ENCODE results near the gene PHF10.
A peak's percentile ranks its signal among the peaks of the same experiment; 100 is the strongest.

The PHF10 gene

DNA sequence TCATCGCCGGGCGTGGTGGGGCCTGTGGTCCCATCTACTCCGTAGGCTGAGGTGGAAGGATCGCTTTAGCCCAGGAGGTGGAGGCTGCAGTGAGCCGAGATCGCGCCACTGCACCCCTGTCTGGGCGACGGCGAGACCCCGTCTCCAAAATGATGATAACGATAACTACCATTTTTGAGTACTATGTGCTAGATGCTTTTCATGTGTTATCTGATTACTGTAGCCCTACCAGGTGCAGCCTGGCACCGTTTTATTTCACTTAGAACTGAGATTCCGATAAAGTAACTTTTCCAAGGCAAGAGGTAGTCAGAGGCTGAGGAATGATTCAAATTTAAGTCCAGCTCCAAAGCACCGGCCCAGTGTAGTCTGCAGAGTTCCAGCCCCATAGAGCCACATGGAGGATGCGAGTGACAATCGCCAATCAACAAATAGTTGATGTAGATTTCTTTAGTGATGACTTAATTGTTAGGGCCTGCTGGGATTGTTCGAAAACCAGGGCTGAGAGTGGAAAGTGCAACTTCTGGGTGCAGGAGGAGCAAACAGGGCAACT is 27.8 kb upstream of the PHF10 start:
- TF ChIP-seq, protein P1, sequence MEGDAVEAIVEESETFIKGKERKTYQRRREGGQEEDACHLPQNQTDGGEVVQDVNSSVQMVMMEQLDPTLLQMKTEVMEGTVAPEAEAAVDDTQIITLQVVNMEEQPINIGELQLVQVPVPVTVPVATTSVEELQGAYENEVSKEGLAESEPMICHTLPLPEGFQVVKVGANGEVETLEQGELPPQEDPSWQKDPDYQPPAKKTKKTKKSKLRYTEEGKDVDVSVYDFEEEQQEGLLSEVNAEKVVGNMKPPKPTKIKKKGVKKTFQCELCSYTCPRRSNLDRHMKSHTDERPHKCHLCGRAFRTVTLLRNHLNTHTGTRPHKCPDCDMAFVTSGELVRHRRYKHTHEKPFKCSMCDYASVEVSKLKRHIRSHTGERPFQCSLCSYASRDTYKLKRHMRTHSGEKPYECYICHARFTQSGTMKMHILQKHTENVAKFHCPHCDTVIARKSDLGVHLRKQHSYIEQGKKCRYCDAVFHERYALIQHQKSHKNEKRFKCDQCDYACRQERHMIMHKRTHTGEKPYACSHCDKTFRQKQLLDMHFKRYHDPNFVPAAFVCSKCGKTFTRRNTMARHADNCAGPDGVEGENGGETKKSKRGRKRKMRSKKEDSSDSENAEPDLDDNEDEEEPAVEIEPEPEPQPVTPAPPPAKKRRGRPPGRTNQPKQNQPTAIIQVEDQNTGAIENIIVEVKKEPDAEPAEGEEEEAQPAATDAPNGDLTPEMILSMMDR (IDR thresholded peaks at IDR 0.05; ENCODE audit: low read depth, low read length, missing control alignments) = no peak
- peak overlapping the region; percentile 81 for H3K4me3 ChIP-seq (ENCODE audit: low read depth, low read length)

DNA sequence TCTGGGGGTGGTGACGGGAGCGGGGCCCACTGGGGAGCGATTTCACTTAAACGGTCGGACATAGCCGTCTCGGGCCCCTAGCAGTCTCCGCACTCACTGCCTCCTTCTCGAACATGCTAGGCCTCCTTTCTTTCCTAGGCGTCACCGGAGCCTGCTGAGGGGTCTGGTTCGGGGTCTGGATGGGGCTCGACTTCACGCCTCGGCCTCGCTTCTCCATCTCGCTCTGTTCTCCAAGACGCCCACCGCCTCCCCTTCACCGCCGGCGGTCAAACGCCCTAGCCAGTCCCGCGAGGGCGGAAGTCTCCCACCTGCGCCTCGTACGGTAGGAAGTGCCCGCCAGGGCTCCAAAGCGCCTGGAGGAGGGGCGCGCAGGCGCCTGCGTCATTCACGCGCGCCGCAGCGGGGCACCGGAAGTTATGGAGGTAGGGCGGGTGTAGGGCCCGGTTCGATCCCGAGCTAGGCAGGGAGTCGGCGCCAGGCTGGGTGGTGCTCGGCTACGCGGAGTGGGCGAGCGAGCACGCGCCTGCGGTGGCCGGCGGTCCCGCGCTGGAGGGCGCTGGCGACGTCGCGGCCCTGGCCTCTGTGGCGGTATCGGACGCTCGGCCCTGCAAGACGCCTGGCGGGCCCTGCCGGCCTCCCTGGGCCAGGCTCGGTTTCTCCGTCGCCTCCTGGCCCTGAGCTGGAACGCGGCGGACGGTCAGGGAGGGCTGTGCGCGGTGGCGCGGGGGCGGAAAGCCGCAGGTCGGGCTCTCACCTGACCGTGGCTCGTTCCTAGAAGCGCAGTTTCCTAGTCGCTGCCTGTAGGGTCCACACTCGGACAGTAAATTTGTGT is 27.2 kb upstream of the PHF10 start, which contains the start of the genes DYNLT2 and ERMARD:
TSS of gene DYNLT2 (minus strand) at position 331 of the 832 bp plus-strand sequence. CDS start at position 217, 114 bp downstream.
TSS of gene ERMARD (plus strand) at position 381 of the 832 bp plus-strand sequence. CDS start at position 417, 36 bp downstream.
- TF ChIP-seq, protein P1 (IDR thresholded peaks at IDR 0.05; ENCODE audit: low read depth, low read length, missing control alignments) = no peak
- H3K4me3 ChIP-seq (ENCODE audit: low read depth, low read length) = peak within 1 kb of the TSS; percentile 81
- in situ Hi-C loops (cut with HindIII; ENCODE audit: low sequenced_read_pairs) = no loop called here
- DNase-seq (ENCODE audit: low read depth) = peak; percentile 82

More for the DNA sequence above, 27.8 kb upstream of the PHF10 start:
- DNase-seq (ENCODE audit: low read depth) = no peak
- in situ Hi-C loops (cut with HindIII; ENCODE audit: low sequenced_read_pairs) = no loop called here

DNA sequence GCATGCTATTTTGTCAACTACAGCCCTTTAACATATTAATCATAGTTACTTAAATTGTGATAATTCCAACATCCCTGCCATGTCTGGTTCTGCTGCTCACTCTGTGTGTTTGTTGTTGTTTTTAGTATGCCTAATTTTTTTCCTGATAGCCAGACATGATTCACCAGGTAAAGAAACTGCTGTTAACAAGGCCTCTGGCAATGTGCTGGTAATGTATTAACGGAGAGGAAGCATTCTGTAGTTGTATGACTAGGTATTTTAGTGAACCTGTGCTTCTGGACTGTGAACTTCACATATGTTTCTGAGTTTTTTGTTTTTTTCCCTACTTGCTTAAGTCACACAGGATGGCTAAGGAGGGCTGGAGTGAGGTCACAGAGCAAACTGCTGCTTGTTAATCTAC is 22.3 kb upstream of the PHF10 start:
- no peak overlapping the region for H3K4me3 ChIP-seq (ENCODE audit: low read depth, low read length)
- in situ Hi-C loops (cut with HindIII; ENCODE audit: low sequenced_read_pairs) = no loop called here
- TF ChIP-seq, protein P1 (IDR thresholded peaks at IDR 0.05; ENCODE audit: low read depth, low read length, missing control alignments) = no peak
- DNase-seq (ENCODE audit: low read depth) = no peak

DNA sequence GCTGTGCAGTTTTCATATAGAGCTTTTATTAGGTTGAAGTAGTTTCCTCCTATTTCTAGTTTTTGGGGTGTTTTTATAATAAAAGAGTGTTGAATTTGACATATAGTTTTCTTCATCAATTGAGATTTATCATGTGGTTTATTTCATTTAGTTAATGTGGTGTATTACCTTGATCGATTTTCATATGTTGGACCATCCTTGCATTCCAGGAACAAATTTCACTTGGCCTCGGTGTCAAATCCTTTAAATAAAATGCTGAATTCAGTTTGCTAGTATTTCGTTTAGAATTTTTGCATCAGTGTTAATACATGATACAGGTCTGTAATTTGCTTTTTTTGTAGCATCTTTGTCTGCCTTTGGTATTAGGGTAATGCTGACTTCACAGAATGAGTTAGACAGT is 21.1 kb upstream of the PHF10 start:
- in situ Hi-C loops (cut with HindIII; ENCODE audit: low sequenced_read_pairs) = no loop called here
- no peak overlapping the region for H3K4me3 ChIP-seq (ENCODE audit: low read depth, low read length)
- DNase-seq (ENCODE audit: low read depth) = no peak
- TF ChIP-seq, protein P1 (IDR thresholded peaks at IDR 0.05; ENCODE audit: low read depth, low read length, missing control alignments) = no peak

DNA sequence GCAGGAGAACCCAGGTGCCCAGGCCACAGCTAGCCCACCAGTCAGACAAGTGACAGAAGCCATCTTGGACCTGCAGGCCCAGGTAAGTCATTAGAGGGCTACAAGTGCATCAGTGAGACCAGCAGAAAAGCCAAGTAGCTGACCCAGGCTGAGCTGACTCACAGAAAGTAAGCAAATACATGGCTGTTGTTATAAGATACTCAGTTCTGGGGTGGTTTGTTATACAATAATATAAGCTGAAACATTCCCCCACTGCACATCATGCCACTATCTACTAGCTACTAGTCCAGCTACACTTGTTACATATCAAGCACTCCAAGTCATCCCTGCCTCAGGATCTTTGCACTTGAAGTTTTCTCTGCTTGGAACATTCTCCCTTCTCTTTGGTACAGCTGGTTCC is 17.0 kb upstream of the PHF10 start:
- TF ChIP-seq, protein P1 (IDR thresholded peaks at IDR 0.05; ENCODE audit: low read depth, low read length, missing control alignments) = no peak
- no peak for DNase-seq (ENCODE audit: low read depth)
- H3K4me3 ChIP-seq (ENCODE audit: low read depth, low read length) = no peak overlapping the region
- in situ Hi-C loops (cut with HindIII; ENCODE audit: low sequenced_read_pairs) = no loop called here

DNA sequence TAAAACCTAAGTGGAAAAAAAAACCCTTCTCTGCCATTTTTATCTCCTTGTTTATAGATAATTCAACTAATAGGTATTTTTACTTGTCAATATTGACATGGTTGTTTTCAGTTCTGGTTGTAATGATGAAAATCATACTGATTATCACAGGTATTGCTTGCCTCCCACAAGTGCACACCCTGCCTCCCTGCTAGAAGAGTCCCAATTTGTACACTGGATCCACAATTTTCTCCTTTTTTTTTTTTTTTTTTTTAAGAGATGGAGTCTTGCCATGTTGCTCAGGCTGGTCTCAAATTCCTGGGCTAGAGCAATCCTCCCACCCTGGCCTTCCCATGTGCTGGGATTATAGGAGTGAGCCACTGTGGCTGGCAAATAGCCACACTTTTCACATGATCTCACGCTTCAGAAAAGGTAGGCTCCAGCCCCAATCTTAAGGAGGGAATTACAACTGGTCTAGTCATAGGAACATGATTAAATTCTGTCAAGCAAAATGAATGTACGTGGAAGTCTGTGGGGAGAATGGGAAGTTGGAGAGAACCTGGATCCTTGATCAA is 14.8 kb upstream of the PHF10 start:
- H3K4me3 ChIP-seq (ENCODE audit: low read depth, low read length) = no peak overlapping the region
- in situ Hi-C loops (cut with HindIII; ENCODE audit: low sequenced_read_pairs) = no loop called here
- no peak for DNase-seq (ENCODE audit: low read depth)
- TF ChIP-seq, protein P1 (IDR thresholded peaks at IDR 0.05; ENCODE audit: low read depth, low read length, missing control alignments) = no peak

Data from astrocyte of the cerebellum (primary cell).